T-cell (primary cell): ENCODE results near the gene LMF2. TPM values are rescaled to one million over a fixed set of nuclear protein-coding genes. Genes with fewer than 3 reads are reported as not detected.

Source experiments
- ATAC-seq, 4 experiments: fragments of 200-7000 bp in 3 of 4; fragments of 150-1000 bp in 1 of 4; cut with Tn5 transposase; replicated peaks in 1 of 4; 1 replicate in 3 of 4; 2 replicates in 1 of 4; pipeline ENCODE4 v1.10.0; 2021; ENCODE audit warnings: moderate library complexity in 3 of 4, mild to moderate bottlenecking in 2 of 4, moderate number of reproducible peaks in 1 of 4
- CTCF ChIA-PET, 2 donors: fragments of 300-600 bp; sonication (Branson Sonifier 250); formaldehyde crosslinking; loops; one replicate each; lab custom pipeline; 2022; ENCODE audit warnings: antibody characterized with exemption in 2 of 2; lab: Charles Lee
- POLR2A ChIA-PET, 2 donors: fragments of 300-600 bp; sonication (Branson Sonifier 250); formaldehyde crosslinking; loops; one replicate each; lab custom pipeline; 2022; ENCODE audit warnings: antibody characterized with exemption in 2 of 2; lab: Charles Lee
- DNase-seq, 35 experiments: peaks; one replicate each; pipeline versions ENCODE4 v3.0.0 to v3.0.0-alpha.2; 2013 to 2023
- H3K27ac ChIP-seq: one replicate; pipeline ENCODE4 v1.5.1; 2013; ENCODE audit warnings: low read length
- H3K27me3 ChIP-seq, 2 experiments: replicated peaks in 1 of 2; 1 replicate in 1 of 2; 2 replicates in 1 of 2; pipeline versions ENCODE4 v1.6.1 to v1.7.0; 2013; ENCODE audit warnings: low read length in 1 of 2, mixed read lengths in 1 of 2; ENCODE audit not compliant: control insufficient read depth in 2 of 2, insufficient read depth in 2 of 2; ENCODE audit errors: extremely low read depth in 1 of 2
- H3K36me3 ChIP-seq, 2 donors: 1 replicate in 1 of 2; 2 replicates in 1 of 2; pipeline versions ENCODE4 v1.6.1 to v1.7.0; 2013; ENCODE audit warnings: low read length in 1 of 2; ENCODE audit not compliant: control insufficient read depth in 2 of 2, insufficient read depth in 1 of 2; ENCODE audit errors: extremely low read depth in 1 of 2
- H3K4me1 ChIP-seq, 2 experiments: 1 replicate in 1 of 2; 2 replicates in 1 of 2; pipeline versions ENCODE4 v1.6.1 to v1.7.0; 2013; ENCODE audit warnings: low read length in 2 of 2, mixed read lengths in 1 of 2; ENCODE audit not compliant: insufficient read depth in 2 of 2, control insufficient read depth in 1 of 2; ENCODE audit errors: extremely low read depth in 1 of 2
- H3K4me3 ChIP-seq, 2 donors: 1 replicate in 1 of 2; 2 replicates in 1 of 2; pipeline versions ENCODE4 v1.5.1 to v1.7.0; 2013; ENCODE audit warnings: mild to moderate bottlenecking in 2 of 2, low read length in 1 of 2, moderate library complexity in 1 of 2; ENCODE audit not compliant: control insufficient read depth in 1 of 2; ENCODE audit errors: extremely low read depth in 1 of 2
- H3K9me3 ChIP-seq: 2 replicates; pipeline ENCODE4 v1.7.0; 2013
- H3K27ac Mint-ChIP-seq, 2 donors: one replicate each; pipeline ENCODE4 v1.8.0; 2020 to 2021; ENCODE audit warnings: mild to moderate bottlenecking in 2 of 2, mixed read lengths in 2 of 2
- H3K27me3 Mint-ChIP-seq, 2 donors: one replicate each; pipeline ENCODE4 v1.8.0; 2021 to 2022; ENCODE audit warnings: mixed read lengths in 2 of 2
- H3K36me3 Mint-ChIP-seq: one replicate; pipeline ENCODE4 v1.8.0; 2021; ENCODE audit warnings: mixed read lengths
- H3K4me1 Mint-ChIP-seq, 3 donors: one replicate each; pipeline ENCODE4 v1.8.0; 2020 to 2022; ENCODE audit warnings: mixed read lengths in 3 of 3, mild to moderate bottlenecking in 1 of 3
- H3K4me3 Mint-ChIP-seq, 3 donors: one replicate each; pipeline ENCODE4 v1.8.0; 2020 to 2022; ENCODE audit warnings: mild to moderate bottlenecking in 3 of 3, mixed read lengths in 3 of 3, moderate library complexity in 3 of 3
- H3K9me3 Mint-ChIP-seq, 3 donors: one replicate each; pipeline ENCODE4 v1.8.0; 2020 to 2022; ENCODE audit warnings: mixed read lengths in 3 of 3
- WGBS: methylation state at CpG from one replicate; pipeline ENCODE4 v1.1.5; 2013; ENCODE audit warnings: missing lambda C conversion rate; ENCODE audit not compliant: insufficient coverage; 5-methylcytosine and 5-hydroxymethylcytosine counted together
- total RNA-seq, 35 experiments: library from RNA in 6 of 35; stranded (reverse) in 6 of 35; fragments of 120-200 nt in 1 of 35; gene quantifications; one replicate each; pipeline versions ENCODE4 v1.2.1 to v1.2.4 and lab custom pipeline; 2013 to 2026

LMF2 gene
- total RNA-seq, 5 donors from 2014 or later (not counting 1 experiment from before 2014, with no cell fraction given) = 90.5 to 188 (median 185) TPM

GRCh38 chr22:50504369-50505211, 2.9 kb downstream of the LMF2 start:
- Mint-ChIP-seq H3K27me3 (no peaks in the 10 kb centered on the region), H3K36me3 (no peaks in the 10 kb centered on the region), H3K4me3 (no peak overlapping the region), H3K9me3 (no peaks in the 10 kb centered on the region), H3K27ac (no peak overlapping the region), H3K4me1 (peaks cover 18 to 23% (median 20%) of the 10 kb centered on the region in 3 donors)
- no peaks in the 10 kb centered on the region for H3K27me3 ChIP-seq
- WGBS = 92% methylated on average over 33 of the region's 44 CpGs
- H3K36me3 ChIP-seq = peaks cover 13 to 33% of the 10 kb centered on the region in 2 donors
- no peak for DNase-seq
- peaks cover 15 to 30% of the 10 kb centered on the region in 2 experiments for H3K4me1 ChIP-seq
- H3K4me3 ChIP-seq = no peak overlapping the region
- CTCF ChIA-PET = no interaction called here
- POLR2A ChIA-PET = interaction anchor here in 1 of 2 donors (0.5 kb wide), 1 partner anchor 139 kb away, joined by 6 read pairs; no protein-coding TSS in a partner anchor
- no peak overlapping the region for H3K27ac ChIP-seq
- H3K9me3 ChIP-seq = no peaks in the 10 kb centered on the region
- no peak for ATAC-seq

GRCh38 chr22:50503475-50504145, 3.9 kb downstream of the LMF2 start:
- Mint-ChIP-seq H3K27ac (no peak overlapping the region), H3K4me1 (peaks cover 8 to 13% (median 12%) of the 10 kb centered on the region in 3 donors), H3K36me3 (no peaks in the 10 kb centered on the region), H3K27me3 (no peaks in the 10 kb centered on the region), H3K9me3 (no peaks in the 10 kb centered on the region), H3K4me3 (no peak overlapping the region)
- ATAC-seq = no peak
- Histone ChIP-seq H3K27ac (no peak overlapping the region), H3K4me3 (no peak overlapping the region), H3K9me3 (no peaks in the 10 kb centered on the region), H3K27me3 (no peaks in the 10 kb centered on the region), H3K4me1 (peaks cover 7 to 28% of the 10 kb centered on the region in 2 experiments), H3K36me3 (peaks cover 13 to 33% of the 10 kb centered on the region in 2 donors)
- WGBS = 96% methylated on average over 19 of the region's 26 CpGs
- POLR2A ChIA-PET = no interaction called here
- DNase-seq = no peak
- CTCF ChIA-PET = no interaction called here

DNA sequence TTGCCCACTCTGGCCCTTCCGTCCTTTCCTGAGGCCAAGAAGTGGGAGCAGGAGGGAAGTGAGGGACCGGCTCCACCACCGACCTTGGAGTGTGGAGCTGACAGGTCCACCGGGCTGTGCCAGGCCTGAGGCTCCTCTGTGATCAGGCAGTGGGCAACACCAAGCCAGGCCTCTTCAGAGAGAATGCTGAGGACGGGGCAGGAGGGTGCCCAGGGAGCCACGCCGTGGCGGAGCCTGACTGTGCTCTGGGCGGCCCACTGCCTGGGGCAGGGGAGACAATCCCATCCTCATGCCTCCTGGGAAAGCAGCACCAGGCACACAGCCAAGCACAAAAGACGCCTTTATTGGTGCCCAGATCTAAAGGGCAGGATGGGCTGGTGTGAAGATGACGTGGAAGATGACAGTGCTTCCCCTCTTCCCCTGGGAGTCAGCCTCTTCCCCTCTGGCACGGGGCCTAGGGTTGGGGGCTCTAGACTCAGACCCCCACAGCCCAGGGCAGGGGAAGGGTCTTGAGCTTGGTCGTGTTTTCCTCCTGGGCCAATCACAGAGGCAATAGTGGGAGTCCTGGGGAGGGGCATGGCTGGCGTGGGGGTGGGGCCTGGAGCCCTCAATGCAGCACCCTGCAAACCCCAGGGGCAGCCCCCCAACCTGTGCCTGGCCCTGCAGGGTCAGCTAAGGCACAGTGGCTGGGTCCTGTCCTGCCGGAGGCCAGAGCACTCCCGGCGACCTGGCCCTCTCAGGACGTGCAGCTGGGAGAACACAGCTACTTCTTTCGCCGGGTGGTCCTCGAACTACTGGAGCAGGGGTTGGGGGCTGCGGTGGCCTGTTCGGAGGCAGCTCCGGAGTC, 4.7 kb downstream of the LMF2 start:
- Mint-ChIP-seq H3K36me3 (no peaks in the 10 kb centered on the region), H3K4me3 (no peak overlapping the region), H3K27ac (no peak overlapping the region), H3K4me1 (peaks cover 9 to 11% (median 9%) of the 10 kb centered on the region in 3 donors), H3K27me3 (no peaks in the 10 kb centered on the region), H3K9me3 (no peaks in the 10 kb centered on the region)
- POLR2A ChIA-PET = no interaction called here
- DNase-seq = no peak
- no peaks in the 10 kb centered on the region for H3K9me3 ChIP-seq
- H3K4me1 ChIP-seq = peaks cover 4 to 33% of the 10 kb centered on the region in 2 experiments
- CTCF ChIA-PET = interaction anchor here in 1 of 2 donors (1.1 kb wide), 1 partner anchor 250 kb away, joined by 3 read pairs; no protein-coding TSS in a partner anchor
- 96% methylated on average over 19 of the region's 24 CpGs for WGBS
- peaks cover 13 to 33% of the 10 kb centered on the region in 2 donors for H3K36me3 ChIP-seq
- ATAC-seq = no peak
- no peak overlapping the region for H3K27ac ChIP-seq
- H3K27me3 ChIP-seq = no peaks in the 10 kb centered on the region
- H3K4me3 ChIP-seq = no peak overlapping the region

DNA sequence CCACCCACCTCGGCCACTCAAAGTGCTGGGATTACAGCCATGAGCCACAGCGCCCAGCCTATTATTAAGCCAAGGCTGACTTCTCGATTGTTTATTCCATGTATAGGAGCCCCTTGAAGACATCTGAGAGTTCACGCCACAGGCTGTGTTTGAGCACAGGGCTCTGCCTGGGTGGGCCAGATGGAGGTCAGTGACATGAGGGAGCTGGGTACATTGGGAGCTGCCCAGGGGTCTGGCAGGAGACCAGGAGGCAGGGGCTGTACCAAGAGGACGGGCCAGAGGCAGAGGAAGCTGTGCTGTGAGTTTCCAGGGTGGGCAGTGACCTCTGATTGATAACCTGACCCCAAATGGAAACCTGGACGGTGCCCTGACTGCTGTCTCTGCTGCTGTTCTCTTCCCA, 5.4 kb downstream of the LMF2 start:
- Mint-ChIP-seq H3K4me3 (no peak overlapping the region), H3K4me1 (peaks cover 5 to 7% (median 7%) of the 10 kb centered on the region in 3 donors), H3K36me3 (no peaks in the 10 kb centered on the region), H3K27me3 (no peaks in the 10 kb centered on the region), H3K27ac (no peak overlapping the region), H3K9me3 (no peaks in the 10 kb centered on the region)
- H3K9me3 ChIP-seq = no peaks in the 10 kb centered on the region
- DNase-seq = no peak
- WGBS = 92% methylated on average over 6 of the region's 6 CpGs
- no peaks in the 10 kb centered on the region for H3K27me3 ChIP-seq
- peaks cover 13 to 33% of the 10 kb centered on the region in 2 donors for H3K36me3 ChIP-seq
- no peak for ATAC-seq
- H3K27ac ChIP-seq = no peak overlapping the region
- ChIA-PET POLR2A (no interaction called here), CTCF (interaction anchor here in 1 of 2 donors (1.1 kb wide), 1 partner anchor 250 kb away, joined by 3 read pairs; no protein-coding TSS in a partner anchor)
- no peak overlapping the region for H3K4me3 ChIP-seq
- H3K4me1 ChIP-seq = peaks cover 4 to 31% of the 10 kb centered on the region in 2 experiments

DNA sequence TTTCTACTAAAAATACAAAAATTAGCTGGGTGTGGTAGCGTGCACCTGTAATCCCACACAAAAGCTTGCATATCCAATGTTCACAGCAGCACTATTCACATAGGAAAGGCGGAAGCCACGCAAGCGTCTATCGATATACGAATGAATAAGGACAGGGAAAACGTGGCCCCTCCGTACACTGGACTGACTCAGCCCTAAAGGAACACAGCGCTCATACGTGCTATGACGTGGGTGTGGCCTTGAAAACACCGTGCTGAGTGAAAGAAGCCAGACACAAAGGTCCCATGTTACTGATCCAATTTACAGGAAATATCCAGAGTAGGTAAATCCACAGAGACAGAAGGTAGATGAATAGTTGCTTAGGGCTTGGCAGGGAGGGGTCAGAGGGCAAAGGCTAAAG, 7.0 kb downstream of the LMF2 start:
- ChIA-PET POLR2A (no interaction called here), CTCF (interaction anchor here (0.6 kb wide), 2 partner anchors 94 to 122 kb away, joined by 3 read pairs; no protein-coding TSS in a partner anchor)
- Mint-ChIP-seq H3K9me3 (no peaks in the 10 kb centered on the region), H3K4me1 (peaks cover 2 to 5% (median 2%) of the 10 kb centered on the region in 3 donors), H3K36me3 (no peaks in the 10 kb centered on the region), H3K27me3 (no peaks in the 10 kb centered on the region), H3K4me3 (no peak overlapping the region), H3K27ac (no peak overlapping the region)
- H3K36me3 ChIP-seq = peaks cover 13 to 25% of the 10 kb centered on the region in 2 donors
- DNase-seq (no peak), ATAC-seq (no peak)
- H3K4me3 ChIP-seq = no peak overlapping the region
- WGBS = 96% methylated on average over 12 of the region's 12 CpGs
- no peak overlapping the region for H3K27ac ChIP-seq
- no peaks in the 10 kb centered on the region for H3K27me3 ChIP-seq
- H3K9me3 ChIP-seq = no peaks in the 10 kb centered on the region
- H3K4me1 ChIP-seq = peaks cover 0 to 15% of the 10 kb centered on the region in 2 experiments
